Choroid plexus epithelial cell (primary cell): ENCODE results near the gene SSC5D.
A peak's percentile ranks its signal among the peaks of the same experiment; 100 is the strongest.

Experiments used
- DNase-seq: peaks from one replicate; pipeline ENCODE4 v3.0.0-alpha.2; 2010; ENCODE audit warnings: low read depth
- H3K4me3 ChIP-seq: 2 replicates; pipeline ENCODE4 v1.5.1; 2011; ENCODE audit warnings: low read depth, mild to moderate bottlenecking, control low read depth, low read length, moderate library complexity
- TF ChIP-seq, protein P1 (sequence below): conservative IDR thresholded peaks from 2 replicates; pipeline ENCODE4 v1.5.1; 2011; ENCODE audit warnings: low read depth, mild to moderate bottlenecking, control low read depth, inconsistent platforms, low read length, moderate library complexity

The SSC5D gene

DNA sequence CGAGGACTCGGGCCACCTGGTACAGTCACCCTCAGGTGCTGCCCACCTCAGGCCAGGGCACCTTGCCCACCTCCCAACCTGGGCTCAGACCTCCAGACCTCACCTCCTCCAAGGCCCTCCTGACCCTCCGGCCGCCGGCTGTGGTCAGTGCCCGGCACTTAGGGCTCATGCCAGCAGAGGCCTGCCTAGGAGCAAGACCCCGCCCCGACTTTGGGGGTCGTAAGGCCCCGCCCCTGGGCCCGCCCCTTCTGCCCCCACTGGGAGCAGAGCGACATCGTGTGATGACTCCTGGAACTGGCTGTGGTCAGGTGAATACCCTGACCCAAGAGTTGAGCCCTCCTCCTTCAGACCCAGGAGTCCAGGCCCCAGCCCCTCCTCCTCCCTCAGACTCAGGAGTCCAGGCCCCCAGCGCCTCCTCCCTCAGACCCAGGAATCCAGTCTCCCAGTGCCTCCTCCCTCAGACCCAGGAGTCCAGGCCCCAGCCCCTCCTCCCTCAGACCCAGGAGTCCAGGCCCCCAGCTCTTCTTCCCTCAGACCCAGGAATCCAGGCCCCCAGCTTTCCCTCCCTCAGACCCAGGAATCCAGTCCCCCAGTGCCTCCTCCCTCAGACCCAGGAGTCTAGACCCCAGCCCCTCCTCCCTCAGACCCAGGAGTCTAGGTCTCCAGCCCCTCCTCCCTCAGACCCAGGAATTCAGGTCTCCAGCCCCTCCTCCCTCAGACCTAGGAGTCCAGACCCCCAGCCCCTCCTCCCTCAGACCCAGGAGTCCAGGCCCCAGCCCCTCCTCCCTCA is 48.9 kb downstream of the SSC5D start, which contains the start of gene SBK2:
SBK2 (minus strand) TSS at position 183 of the 790 bp plus-strand sequence. CDS start 839 bp downstream, outside the sequence.
- TF ChIP-seq, protein P1, sequence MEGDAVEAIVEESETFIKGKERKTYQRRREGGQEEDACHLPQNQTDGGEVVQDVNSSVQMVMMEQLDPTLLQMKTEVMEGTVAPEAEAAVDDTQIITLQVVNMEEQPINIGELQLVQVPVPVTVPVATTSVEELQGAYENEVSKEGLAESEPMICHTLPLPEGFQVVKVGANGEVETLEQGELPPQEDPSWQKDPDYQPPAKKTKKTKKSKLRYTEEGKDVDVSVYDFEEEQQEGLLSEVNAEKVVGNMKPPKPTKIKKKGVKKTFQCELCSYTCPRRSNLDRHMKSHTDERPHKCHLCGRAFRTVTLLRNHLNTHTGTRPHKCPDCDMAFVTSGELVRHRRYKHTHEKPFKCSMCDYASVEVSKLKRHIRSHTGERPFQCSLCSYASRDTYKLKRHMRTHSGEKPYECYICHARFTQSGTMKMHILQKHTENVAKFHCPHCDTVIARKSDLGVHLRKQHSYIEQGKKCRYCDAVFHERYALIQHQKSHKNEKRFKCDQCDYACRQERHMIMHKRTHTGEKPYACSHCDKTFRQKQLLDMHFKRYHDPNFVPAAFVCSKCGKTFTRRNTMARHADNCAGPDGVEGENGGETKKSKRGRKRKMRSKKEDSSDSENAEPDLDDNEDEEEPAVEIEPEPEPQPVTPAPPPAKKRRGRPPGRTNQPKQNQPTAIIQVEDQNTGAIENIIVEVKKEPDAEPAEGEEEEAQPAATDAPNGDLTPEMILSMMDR: peak; percentile 28
- no peak for DNase-seq
- H3K4me3 ChIP-seq: no peak within 1 kb of the TSS

DNA sequence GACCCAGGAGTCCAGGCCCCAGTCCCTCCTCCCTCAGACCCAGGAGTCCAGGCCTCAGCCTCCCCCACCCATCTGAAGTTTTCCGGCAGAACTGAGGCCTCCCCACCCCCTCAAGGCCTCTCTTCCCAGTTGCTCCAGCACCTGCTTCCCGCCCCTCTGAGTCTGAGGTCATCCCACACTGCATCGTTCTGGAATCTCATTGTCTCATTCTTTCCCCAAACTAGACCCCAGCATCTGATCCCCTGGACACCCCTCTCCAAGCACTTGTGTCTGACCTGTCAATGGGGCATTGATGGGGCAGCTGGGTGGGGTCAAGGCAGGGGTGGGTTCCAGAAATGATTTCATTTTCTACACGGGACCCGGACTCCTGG is 49.5 kb downstream of the SSC5D start:
- no peak overlapping the region for H3K4me3 ChIP-seq
- DNase-seq: no peak
- TF ChIP-seq, protein P1: no peak

DNA sequence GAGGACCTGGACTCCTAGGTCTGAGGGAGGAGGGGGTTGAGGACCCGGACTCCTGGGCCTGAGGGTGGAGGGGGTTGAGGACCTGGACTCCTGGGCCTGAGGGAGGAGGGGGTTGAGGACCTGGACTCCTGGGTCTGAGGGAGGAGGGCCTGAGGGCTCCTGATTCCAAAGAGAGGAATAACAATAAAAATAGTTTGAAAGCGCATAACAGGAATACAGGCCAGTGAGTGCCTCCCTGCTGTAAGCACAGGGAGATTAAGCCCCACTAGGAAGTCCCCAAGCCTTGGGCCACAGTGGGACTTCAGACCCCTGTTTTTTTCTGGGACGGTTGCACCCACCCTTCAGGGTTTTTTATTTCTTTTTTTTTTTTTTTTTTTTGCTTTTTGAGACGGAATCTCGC is 49.9 kb downstream of the SSC5D start:
- TF ChIP-seq, protein P1: no peak
- H3K4me3 ChIP-seq: no peak overlapping the region

DNA sequence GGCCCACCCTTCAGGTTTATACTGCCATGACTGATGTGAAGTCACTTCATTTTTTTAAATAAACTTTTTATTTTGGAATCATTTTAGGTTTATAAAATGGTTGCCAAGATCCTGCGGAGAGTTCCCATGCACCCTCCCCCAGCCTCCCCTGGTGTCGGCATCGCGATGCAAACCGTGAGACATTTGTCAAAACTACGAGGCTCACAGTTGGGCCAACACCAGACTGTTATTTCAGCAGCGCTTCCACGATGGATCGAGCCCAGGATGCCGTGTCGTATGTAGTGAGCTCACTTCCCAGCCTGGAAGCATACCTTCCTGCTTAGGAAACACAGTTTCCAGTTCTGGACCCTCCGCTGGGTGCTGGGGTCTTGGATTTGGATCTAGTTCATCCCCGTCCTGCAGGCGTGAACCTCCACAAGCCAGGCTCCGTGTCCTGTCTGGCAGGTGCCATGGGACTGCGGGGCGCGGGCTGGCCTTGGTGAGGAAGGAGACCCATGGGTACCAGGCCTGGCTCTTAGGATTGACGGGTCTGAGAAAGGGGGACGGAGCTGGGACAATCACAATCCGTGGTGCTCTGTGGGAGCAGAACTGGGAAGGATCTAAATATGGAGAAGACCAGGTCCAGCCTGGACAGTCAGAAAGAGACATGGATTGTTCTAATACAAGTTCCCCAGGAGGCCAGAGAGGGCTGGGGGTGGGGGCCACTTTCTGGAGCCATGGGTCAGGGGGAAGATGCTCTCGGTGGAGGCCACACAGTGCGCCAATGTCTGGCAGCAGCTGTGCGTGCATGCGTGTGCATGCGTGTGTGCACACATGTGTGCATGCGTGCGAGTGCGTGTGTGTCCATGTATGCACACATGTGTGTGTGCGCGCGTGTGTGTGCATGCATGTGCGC is 51.1 kb downstream of the SSC5D start:
- no peak for DNase-seq
- TF ChIP-seq, protein P1: no peak
- H3K4me3 ChIP-seq: no peak overlapping the region

More for the DNA sequence above, 49.9 kb downstream of the SSC5D start:
- no peak for DNase-seq

DNA sequence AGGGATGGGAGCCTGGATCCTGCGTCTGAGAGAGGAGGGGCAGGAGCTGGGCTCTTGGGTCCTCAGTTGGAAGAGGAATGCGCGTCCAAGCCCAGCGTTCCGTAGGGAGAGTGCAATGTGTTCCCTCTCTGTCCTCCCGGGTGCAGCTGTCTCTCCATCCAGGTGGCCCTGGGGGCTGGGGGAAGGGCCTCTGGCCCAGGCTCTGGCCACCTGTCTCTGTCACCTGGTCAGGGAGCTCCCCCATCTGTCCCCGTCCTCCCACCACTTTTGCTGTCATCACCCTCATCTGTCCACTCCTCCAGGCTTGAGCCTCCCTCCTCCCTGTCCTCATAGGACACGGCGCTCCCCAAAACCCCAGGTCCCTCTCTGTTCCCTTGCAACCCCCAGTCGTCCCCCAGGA is 52.4 kb downstream of the SSC5D start:
- TF ChIP-seq, protein P1: no peak
- DNase-seq: no peak
- H3K4me3 ChIP-seq: no peak overlapping the region

DNA sequence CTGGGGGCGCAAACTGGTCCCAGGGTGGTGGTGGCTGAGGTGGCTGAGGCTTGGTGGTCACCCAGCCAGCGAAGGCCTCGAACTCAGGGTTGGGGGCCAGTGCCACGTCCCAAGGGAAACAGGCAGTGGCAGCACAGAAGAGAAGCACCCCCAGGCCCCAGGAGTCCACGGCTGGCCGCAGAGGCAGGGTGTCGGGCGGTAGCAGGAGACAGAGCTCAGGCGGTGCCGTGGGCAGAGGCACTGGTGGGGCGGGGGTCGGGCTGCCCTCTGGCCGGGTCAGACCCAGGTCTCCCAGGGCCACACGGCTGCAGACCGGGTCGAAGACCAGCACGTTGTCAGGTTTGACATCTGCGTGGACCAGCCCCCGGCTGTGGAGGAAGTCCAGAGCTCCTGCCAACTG is 52.9 kb downstream of the SSC5D start:
- no peak for DNase-seq
- no peak overlapping the region for H3K4me3 ChIP-seq
- TF ChIP-seq, protein P1: no peak
